ENCODE results near the gene MCC.

The MCC gene

DNA sequence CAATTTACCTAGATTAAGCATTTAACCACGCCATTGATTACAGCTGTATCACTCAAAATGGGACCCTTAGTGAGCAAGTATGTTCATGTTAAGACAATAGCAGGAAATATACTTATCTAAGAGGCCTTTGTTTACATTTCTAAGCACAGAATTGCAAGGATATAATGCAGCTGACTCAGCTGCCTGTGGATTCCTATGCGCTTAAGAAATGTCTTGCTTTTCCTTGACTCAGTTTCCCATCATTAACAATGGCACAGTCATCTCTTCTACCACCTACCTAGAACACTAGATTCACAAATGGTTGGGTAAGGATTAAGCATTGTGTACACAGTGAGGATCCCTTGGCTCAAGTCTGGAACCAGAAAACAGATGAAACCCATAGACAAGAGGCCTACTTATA is 217.2 kb downstream of the MCC start:
- no peak for DNase-seq (ENCODE audit: low spot score)

DNA sequence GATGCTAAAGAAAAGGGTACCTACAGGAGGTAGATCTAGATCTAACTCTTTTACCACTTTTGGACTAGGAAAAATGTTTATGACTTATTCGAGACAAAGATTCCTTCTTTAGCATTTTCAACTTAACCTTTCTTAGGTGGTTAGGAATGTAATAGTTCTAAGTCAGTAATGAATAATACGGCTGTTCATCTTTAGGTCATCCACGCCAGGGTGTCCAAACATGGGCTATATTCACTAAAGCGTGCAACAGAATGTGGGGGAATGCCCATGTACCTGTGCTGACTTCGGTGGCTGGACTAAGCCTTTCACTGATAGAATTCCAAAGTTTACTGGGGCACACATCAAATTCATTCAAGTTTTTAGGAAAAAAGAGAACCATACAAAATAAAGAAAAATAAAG is 218.2 kb downstream of the MCC start:
- DNase-seq (ENCODE audit: low spot score): no peak

DNA sequence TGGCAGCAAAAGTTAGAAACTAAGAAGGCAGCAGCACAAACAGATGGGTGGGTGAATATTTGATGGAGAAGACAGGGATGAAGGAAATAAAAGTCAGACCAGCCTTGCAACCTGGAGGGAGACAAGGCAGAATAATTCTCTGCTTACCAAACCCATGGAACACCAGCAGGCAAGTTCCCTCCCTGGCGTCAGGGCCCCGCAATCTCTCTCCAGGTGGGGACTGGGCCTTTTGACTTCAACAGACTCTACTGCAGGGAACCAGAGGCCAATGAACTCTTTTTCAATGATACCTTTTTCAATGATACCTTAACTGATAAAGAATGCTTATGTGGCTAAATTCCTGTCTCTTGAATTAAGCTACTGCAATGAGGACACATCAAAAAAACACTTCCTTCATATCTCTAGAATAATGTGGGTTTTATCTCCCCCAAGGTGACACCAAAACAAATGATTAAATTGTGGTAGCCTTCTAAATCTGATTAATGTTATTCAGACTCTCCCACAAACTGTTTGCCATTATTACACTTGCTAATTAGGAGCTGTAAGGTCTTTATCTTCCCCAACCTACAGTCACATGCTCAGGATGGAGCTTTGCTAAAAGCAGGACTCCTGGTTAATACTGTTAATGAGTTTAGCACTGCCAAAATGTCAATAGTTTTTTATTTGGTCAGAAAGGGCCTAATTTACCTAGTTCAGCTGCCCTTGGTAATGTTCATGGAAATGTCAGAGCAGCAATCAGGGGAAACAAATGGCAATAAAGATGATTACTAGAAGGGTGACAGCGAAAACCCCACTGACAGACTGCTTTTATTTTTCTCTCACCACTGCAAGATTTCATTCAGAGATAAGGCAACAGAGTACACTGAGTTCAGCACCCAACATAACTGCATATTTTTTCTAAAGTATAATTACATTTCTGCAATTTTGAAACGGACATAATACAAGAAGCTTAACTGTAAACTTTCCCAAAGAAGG is 218.9 kb downstream of the MCC start:
- no peak for DNase-seq (ENCODE audit: low spot score)

DNA sequence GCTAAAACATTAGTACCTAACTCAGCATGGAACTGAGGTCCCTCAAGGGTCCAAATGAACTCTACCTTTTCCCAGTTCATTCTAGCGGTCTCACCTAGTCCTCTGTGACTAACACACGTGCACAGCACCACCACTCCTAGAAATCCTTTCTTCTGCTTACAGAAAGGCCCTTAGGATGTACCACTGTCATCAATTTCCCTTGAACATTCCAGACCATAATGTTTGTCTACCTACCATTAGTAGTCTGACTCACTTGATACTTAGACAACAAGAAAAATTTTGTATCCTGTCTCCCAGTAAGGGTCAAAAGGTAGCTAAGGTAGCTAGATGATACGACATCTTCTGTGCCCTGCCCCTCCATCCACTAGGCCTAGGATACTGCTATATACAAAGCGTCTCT is 220.0 kb downstream of the MCC start:
- no peak for DNase-seq (ENCODE audit: low spot score)

DNA sequence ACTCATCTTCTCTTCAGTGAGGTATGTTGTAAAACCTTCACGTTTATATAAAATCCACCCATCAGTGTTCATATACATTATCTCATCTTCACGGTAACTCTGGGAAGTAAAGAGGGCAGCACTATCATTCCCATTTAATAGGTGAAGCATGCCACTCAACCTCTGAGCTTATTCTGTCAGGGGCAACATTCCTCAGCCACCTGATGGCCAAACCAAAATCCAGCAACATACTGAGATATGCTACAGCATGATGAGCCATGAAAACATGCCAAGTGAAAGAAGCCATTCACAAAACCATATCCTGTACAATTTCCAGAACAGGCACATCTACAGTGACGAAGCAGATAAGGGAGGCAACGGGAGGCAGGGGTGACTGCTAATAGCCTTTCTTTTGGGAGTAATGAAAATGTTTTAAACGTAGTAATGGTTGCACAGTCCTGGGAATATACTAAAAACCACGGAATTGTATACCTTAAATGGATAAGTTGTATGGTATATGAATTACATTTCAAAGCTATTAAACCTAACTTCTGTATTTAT is 220.8 kb downstream of the MCC start:
- DNase-seq (ENCODE audit: low spot score): no peak

DNA sequence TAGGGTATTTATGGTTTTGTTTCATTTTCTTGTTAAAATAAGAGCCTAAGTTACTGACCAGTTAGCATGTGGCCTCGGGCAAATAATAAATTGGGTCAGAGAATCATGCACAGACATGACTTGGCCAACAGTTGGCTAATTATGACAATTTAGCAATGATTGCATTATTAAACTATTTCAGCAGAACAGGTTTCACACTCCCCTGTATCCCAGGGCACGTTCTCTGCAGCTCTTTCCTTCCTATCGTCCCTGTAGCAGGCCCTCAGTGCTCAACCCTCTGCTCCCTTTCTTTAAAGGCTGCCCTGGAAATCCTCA is 221.4 kb downstream of the MCC start:
- no peak for DNase-seq (ENCODE audit: low spot score)

DNA sequence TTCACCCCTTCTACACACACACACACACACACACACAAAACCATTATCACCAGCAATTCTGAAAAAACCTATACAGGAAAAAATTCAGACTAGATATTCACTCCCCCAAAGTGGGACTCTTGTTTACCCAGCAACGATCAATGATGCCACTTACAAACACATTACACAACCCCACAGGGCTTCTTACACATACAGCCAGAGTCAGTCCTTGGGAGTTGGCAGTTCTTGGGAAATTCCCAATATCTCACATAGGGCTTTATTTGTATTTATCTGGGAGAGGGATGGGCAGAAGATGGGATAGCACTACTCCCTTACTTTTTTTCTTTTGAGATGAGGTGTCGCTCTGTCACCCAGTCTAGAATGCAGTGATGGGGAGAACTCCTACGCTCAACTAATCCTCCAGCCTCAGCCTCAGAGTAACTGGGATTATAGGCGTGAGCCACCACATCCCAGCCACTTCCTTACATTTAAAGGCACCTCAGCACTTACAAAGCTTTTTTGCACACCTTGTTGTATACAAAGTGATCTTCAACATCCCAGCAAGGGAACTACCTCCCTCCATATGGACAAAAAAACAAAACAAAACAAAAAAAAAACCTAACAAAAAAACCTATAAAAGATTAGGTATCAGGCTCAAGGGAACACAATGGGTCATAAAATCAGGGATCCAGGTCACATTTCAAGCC is 221.9 kb downstream of the MCC start:
- DNase-seq (ENCODE audit: low spot score): no peak

DNA sequence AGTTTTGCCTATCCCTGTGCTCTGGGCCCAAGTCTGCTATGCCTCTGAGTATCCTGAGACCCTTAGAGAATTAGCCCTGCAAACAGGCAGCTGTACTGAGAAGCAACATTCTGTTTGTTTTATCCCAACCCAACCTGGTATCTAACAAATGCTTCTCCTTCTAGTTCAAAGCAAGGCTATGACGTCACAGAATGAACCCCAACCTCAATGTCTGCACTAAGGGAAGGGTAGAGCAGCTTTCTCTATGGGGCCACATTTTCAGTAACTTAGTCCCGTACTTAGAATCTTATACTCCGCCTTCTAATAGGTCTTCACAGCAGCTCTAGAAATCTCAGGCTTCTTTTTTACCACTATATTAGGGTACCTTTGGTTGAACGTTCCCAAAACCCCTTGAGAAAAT is 223.1 kb downstream of the MCC start:
- no peak for DNase-seq (ENCODE audit: low spot score)

DNA sequence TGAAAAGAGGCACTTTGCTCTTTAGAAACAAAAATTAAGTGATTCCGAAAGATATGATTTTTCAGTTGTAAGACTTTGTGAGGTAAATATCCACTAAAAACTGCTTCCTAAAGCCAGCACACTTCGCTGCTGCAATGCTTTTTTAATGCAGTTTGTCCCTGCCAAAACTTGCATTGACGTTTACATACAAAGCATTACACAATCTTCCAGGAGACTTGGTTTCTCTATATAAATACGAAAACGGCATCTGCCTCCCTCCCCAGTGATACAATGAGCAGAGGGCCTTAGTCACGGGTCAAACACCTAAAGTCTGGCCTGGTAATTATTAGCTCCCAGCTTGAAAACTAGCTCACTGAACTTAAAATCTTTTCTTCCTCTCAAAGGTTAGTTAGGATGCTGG is 224.2 kb downstream of the MCC start:
- no peak for DNase-seq (ENCODE audit: low spot score)

DNA sequence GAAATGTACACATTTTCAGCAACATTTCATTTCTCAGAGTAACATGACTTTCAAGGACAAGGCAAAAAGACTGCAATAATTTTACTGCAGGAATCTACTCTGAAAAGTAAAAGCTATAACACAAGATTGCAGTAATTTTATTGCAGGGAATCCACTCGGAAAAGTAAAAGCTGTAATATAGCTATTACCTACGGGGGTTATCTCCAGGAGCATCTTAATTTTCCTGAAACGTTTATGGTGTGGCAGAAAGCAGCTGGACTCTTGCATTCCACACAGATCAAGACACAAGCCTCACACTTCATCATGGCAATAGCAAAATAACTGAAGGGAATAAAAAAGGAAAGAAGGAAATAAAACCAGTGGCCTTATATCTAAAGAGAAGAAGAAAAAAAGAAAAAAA is 224.7 kb downstream of the MCC start:
- DNase-seq (ENCODE audit: low spot score): no peak

DNA sequence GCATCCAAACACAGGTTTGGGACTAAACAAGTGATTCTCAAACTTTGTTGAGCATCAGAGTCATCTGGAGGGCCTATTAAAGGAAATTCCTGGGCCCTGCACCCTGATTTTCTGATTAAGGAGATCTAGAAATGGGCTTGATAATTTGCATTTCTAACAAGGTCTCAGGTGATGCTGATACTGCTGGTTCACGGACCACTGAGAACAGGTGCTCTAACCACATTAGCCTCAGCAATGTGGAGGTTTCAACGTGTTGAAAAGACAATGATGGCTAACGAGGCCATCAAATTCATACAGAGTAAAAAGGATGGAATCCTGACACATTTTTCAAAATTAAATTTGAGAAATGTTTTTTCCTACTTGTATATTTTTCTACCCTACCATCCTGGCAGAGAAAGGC is 225.6 kb downstream of the MCC start:
- DNase-seq (ENCODE audit: low spot score): no peak

DNA sequence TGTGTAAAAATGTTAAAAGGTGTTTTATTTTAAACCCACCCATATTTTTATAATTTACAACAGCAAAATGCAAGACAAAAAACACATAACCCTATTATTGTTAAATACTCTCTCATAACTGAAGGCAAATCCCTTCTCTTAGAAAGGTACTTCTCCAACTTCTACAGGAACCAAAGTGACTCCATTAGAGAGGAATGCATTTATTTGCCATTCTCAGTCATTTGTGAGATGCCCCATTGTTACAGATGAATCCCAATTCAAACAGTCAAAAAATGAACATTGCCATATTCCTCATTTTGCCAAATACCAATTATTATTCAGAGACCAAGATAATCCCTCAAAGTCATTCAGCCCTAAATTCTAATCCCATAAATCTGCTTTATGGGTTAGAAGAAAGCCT is 229.2 kb downstream of the MCC start:
- DNase-seq (ENCODE audit: low spot score): no peak

DNA sequence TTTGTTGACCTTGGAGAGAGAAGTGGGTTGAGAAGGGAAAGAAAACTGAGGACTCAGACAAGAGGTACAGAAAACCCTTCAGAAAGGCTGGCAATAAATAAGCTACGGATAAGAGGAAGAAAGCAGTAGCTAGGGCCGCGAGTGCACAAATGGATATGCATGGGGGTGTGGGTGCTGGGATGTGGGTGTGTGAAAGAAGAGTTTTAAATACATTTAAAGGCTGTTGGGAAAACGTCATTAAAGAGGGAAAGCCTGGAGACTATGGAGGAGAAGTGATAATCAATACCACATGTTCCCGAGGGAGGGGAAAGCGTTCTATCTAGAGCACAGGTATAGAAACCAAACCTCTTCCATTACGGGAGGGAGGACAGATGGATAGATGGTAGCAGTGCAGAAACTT is 230.7 kb downstream of the MCC start:
- no peak for DNase-seq (ENCODE audit: low spot score)

DNA sequence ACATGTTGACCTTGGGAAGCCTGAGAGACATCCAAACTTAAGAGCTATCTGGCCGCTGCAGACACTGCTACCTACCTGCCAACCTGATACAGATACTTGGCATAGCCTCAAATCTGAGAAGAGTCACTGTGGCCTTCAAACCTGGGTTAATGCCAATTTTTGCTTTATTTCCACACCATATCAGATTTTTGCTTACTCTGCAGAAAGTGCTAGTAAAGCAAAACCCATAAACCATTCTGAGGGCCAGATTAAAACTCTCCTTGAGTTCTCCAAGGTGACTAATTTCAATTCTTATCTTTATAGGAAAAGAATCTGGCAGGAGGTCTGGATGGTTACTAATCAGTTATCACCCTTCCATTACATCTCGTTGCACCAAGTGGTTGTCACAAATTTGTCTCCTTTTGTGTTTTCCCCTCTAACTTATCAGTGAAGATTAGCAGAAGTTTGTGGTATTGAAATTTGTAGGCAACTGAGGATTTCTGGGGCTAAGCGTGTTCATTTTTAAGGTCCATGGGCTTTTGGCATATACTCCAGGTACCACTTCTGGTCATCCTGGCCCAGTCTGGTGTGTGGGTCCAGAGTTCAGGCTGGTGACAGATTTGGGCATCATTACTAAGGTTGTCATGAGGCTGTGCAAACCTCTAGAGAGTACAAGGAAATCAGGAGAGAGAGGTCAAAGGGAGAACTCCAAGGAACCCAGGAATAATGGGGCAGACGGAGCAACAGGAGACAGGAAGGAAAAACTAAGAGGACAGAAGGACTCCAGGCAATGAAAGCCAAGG is 231.4 kb downstream of the MCC start:
- DNase-seq (ENCODE audit: low spot score): no peak

DNA sequence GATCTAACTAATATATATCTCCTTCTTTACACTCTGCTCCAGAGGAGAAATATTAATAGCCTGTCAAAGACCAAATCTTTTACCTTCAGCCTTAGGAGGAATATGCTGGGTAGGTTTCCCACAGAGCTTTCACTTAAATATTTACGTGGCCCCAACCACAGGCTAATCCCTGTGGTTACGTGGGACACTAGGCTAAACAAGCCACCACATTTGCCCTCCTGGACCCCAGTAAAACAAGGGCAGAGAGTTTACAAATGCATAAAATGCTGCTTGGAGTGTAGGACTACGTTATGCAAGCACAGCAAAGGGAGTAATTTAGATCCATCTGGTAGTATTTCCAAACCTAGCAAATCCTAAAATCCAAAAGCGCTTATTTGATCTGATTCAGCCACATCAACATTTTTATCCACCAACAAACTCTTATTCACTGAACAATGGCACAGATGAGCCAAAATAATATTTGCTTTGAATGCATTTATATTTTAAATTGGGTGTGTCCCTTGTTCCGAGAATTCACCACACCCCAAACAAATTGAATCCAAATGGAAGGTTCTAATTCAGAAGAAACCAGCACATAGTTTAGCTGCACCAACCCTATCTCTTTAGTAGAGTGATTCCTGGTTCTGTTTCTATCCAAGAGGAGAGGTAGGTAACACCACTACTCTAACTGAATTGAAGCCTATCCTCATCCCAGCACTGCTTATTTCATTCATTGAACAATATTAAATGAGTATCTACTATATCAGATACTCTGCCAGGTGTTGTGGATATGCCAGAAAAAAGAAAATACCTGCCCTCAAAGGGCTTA is 232.5 kb downstream of the MCC start:
- DNase-seq (ENCODE audit: low spot score): no peak

DNA sequence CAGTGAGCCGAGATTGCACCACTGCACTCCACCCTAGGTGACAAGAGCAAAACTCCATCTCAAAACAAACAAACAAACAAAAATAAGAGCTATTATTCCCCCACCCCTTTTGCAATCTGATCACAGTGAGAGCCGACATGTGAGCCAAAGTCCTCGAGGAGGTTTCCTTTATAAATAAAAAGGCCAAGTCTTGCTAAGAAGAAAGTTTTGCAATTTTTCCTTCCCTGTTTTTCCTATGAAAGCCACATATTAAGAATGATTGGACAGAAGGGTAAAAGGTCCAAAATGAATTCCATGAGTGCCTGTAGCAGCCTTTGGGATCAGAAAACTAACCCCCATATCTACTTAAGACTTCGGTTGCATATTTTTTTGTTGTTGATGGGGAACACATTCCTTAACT is 233.1 kb downstream of the MCC start:
- DNase-seq (ENCODE audit: low spot score): no peak

DNA sequence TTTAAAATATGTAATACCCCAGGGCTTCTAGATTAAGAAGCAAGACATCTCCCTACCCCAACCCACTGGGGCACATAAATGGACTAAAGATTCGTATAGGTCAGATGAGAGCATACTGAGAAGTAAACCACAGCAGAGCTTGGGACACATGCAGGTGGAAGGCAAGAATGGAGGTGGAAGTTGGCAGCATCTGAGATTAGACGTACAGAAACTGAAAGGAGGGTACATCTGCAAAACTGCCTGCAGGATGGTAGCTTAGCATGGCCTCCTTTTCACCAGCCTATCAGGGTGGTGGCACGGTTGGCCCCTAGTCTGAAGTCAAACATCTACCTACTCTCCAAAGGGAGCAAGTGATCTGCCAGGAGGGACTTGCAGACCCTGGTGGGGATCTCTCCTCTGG is 235.2 kb downstream of the MCC start:
- DNase-seq (ENCODE audit: low spot score): no peak

DNA sequence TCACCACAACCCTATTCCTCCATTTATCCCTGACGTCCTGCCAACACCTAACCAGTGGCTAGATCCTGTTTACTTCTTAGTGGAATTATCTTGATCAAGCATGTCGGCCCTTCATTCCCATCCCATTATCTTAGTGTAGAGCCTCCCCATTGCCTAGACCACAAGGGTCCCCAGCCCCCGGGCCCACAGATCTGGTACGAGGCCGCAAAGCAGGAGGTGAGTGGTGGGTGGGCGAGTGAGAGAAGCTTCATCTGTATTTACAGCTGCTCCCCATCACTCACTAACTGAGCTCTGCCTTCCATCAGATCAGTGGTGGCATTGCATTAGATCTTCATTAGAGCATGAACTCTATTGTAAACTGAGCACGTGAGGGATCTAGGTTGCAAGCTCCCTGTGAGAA is 236.2 kb downstream of the MCC start:
- DNase-seq (ENCODE audit: low spot score): no peak

DNA sequence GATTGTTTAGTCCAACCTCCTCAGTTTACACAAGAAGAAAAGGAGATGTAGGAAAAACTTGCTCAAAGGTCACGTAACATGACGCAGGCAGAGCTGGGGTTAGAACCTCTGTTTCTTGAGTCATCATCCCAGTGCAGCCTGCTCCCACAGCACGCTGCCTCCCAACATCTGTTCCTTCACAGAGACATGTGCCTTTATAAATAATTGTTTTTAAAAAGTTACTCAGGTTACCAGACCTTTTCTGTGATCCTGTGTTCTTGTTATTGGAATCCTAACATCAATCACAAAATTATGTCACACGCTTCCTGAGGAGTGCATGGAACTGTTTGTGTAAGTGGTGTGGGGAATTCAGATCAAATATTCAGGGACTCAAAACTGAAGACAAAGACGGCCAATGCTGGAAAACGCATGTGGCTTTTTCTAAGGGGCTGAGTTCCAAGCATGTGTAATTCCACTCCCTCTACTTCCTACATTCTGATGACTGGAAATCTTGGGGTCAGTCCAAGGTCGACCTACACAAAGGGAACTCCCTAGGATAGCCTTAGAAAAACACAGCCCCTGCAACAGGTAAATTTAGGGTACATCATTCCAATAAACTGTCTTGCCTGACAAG is 237.8 kb downstream of the MCC start:
- DNase-seq (ENCODE audit: low spot score): no peak

DNA sequence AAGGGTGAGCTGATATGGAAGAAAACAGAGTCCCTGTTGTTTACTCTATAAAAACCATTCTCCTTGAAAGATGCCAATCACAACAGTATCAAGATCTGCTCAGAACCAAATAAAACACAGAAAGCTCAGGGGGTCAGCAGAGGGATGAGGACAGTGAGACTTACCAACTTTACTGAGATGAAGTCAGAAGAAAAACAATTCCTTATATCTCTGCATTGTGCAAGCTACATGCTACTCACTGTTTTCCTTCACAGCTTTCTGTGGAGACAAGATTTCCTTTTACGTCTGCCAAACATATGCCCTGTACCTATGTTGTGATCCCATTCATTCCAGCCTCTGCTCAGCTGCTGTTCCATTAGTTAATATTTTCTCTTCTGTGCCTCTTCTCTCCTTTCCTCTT is 239.0 kb downstream of the MCC start:
- no peak for DNase-seq (ENCODE audit: low spot score)

DNA sequence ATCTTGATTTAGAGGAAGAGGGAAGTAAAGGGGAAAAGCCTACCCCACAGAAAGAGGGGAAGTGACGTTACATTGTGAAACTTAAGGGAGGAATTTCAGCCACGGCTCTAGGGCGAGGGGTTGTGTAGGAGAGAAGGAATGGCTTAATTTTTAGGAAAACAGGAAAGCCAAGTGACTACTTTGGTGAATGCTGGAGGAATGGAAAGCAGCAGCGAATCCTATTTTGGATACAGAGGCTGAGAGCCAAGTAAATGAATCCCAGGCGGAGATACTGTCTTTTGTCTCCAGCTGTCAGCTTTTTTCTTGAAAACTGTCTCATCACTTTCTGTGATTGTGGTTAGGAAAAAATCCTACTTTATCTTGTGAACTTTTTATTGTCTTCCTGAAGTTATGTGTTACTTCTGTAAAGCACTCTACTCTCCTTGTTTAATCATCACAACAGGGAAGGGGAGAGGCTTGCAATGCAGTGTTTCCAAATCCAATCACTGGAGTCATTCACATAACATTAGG is 241.8 kb downstream of the MCC start:
- DNase-seq (ENCODE audit: low spot score): no peak
